A549 (cell line): ENCODE results near the gene PACS1. TPM values are rescaled to one million over a fixed set of nuclear protein-coding genes. Genes with fewer than 3 reads are reported as not detected.

ENCODE experiments used
- ATAC-seq, 2 experiments: fragments of 200-7000 bp in 1 of 2; fragments of >200 bp in 1 of 2; cut with Nextera tagmentation in 1 of 2; cut with Tn5 transposase in 1 of 2; 3 replicates each; pipeline versions ENCODE4 v1.8.0 to v1.9.1; 2018 to 2020; ENCODE audit warnings: mild to moderate bottlenecking in 1 of 2, moderate library complexity in 1 of 2
- CTCF ChIA-PET: fragments of 300-600 bp; sonication (Branson Sonifier 250); formaldehyde crosslinking; extraction: SDS; loops from one replicate; lab custom pipeline; 2021; ENCODE audit warnings: antibody characterized with exemption, inconsistent platforms; lab: Yijun Ruan, JAX
- POLR2A ChIA-PET: fragments of 350-600 bp; formaldehyde crosslinking; extraction: SDS; loops from one replicate; lab custom pipeline; 2021; ENCODE audit warnings: antibody characterized with exemption, inconsistent platforms; lab: Yijun Ruan, JAX
- DNase-seq, 2 experiments: peaks; one replicate each; pipeline versions ENCODE4 v3.0.0 to v3.0.0-alpha.2; 2011 to 2016; ENCODE audit warnings: low read depth in 1 of 2, low spot score in 1 of 2
- FAIRE-seq: peaks from 2 replicates; lab custom pipeline; 2011; peaks lifted over from hg19 to GRCh38; lab: Jason Lieb, UNC
- H3K27ac ChIP-seq, 2 experiments: fragments of >200 bp; sonication (Bioruptor Twin); formaldehyde crosslinking; 3 replicates each; pipeline ENCODE4 v1.5.1; 2016 to 2017
- H3K4me1 ChIP-seq: fragments of >200 bp; sonication (Bioruptor Twin); formaldehyde crosslinking; 3 replicates; pipeline ENCODE4 v1.6.1; 2016
- H3K4me2 ChIP-seq: fragments of >200 bp; sonication (Bioruptor Twin); formaldehyde crosslinking; 3 replicates; pipeline ENCODE4 v1.6.1; 2016
- H3K4me3 ChIP-seq: fragments of >200 bp; sonication (Bioruptor Twin); formaldehyde crosslinking; 3 replicates; pipeline ENCODE4 v1.5.1; 2016
- H3K9me3 ChIP-seq: fragments of >200 bp; sonication (Bioruptor Twin); formaldehyde crosslinking; 3 replicates; pipeline ENCODE4 v1.6.1; 2016
- ATOH8 ChIP-seq: fragments of 250-450 bp; sonication (Bioruptor Pico); IDR thresholded peaks from 2 replicates; pipeline ENCODE4 v1.5.0; 2020; ENCODE audit warnings: low read depth, mild to moderate bottlenecking, moderate library complexity
- ESRRA ChIP-seq: fragments of 150-350 bp; IDR thresholded peaks from 2 replicates; pipeline ENCODE4 v1.6.1; 2014; ENCODE audit warnings: mild to moderate bottlenecking, low read length, borderline replicate concordance
- FOXS1 ChIP-seq: fragments of 250-450 bp; sonication (Bioruptor Pico); IDR thresholded peaks from 2 replicates; pipeline ENCODE4 v1.5.0; 2020; ENCODE audit warnings: mild to moderate bottlenecking, moderate library complexity
- GATA3 ChIP-seq: IDR thresholded peaks from 2 replicates; pipeline ENCODE4 v1.6.1; 2012; ENCODE audit warnings: borderline replicate concordance
- HDAC2 ChIP-seq: fragments of 200-600 bp; sonication (generic); IDR thresholded peaks from 2 replicates; pipeline ENCODE4 v1.6.1; 2016
- HMGXB4 ChIP-seq: fragments of 250-450 bp; sonication (Bioruptor Pico); IDR thresholded peaks from 2 replicates; pipeline ENCODE4 v1.5.0; 2021; ENCODE audit warnings: mild to moderate bottlenecking, moderate library complexity, borderline replicate concordance
- HOXB13 ChIP-seq: fragments of 250-450 bp; sonication (Bioruptor Pico); IDR thresholded peaks from 2 replicates; pipeline ENCODE4 v1.5.0; 2020; ENCODE audit warnings: low read depth, mild to moderate bottlenecking, moderate library complexity
- MAFK ChIP-seq: fragments of 450-650 bp; IDR thresholded peaks from 2 replicates; pipeline ENCODE4 v1.6.1; 2014; ENCODE audit not compliant: partially characterized antibody
- SMC3 ChIP-seq: fragments of >200 bp; sonication (Bioruptor Twin); formaldehyde crosslinking; IDR thresholded peaks from 3 replicates; pipeline ENCODE4 v1.6.1; 2018; ENCODE audit warnings: inconsistent platforms
- ZFP36 ChIP-seq: fragments of 450-650 bp; IDR thresholded peaks from 2 replicates; pipeline ENCODE4 v1.6.1; 2014; ENCODE audit warnings: borderline replicate concordance; ENCODE audit not compliant: partially characterized antibody
- WGBS: methylation state at CpG from one replicate; pipeline ENCODE4 v1.1.6; 2017; ENCODE audit errors: missing lambda C conversion rate; 5-methylcytosine and 5-hydroxymethylcytosine counted together
- polyA plus RNA-seq, 4 experiments: library from polyadenylated mRNA; depleted of rRNA in 3 of 4; stranded (reverse); fragments of >200 nt; fragmentation: RNase III in 1 of 4; extraction: RNeasy Plus Mini Kit Qiagen cat#74134 plus additional on column Dnase treatment in 1 of 4; gene quantifications; 2 replicates in 3 of 4; 3 replicates in 1 of 4; pipeline ENCODE4 v1.2.3, GENCODE V29; 2011 to 2017
- TF ChIP-seq, protein P1 (sequence below): fragments of 450-650 bp; IDR thresholded peaks from 2 replicates; pipeline ENCODE4 v1.6.1; 2014; ENCODE audit warnings: antibody characterized with exemption

The PACS1 gene
- polyA plus RNA-seq, 2 of the 4 experiments (the other 2 are of a cell fraction), result 48.2 to 59.1 TPM

DNA sequence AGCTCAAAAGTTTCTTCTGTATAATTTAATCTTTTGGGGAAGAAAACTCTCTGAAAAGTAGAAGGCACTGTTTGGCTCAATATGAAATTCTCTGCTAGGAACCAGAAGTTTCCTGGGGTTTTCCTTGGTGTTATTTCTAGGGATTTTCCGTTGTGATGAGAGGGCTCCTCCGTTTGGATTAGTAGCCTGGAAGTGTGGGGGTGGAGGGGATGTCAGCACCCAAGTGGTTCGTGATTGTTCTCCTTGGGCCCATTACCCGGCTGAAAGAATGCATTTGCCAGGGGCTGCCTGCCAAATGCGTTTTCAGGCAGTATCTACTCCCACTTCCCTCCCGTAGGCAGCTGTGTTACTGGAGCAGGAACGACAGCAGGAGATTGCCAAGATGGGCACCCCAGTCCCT, 13.6 kb upstream of the PACS1 start:
- Histone ChIP-seq H3K9me3 (no peaks in the 10 kb centered on the region), H3K4me1 (peaks cover 11% of the 10 kb centered on the region), H3K27ac (no peak overlapping the region), H3K4me3 (no peak overlapping the region), H3K4me2 (no peak overlapping the region)
- POLR2A ChIA-PET, result interaction anchor here (0.7 kb wide), 1 partner anchor 13 kb away, joined by 3 read pairs; no protein-coding TSS in a partner anchor
- TF ChIP-seq GATA3, result no peak
- ATAC-seq, result no peak
- FAIRE-seq, result no peak
- DNase-seq, result no peak
- CTCF ChIA-PET, result interaction anchor here (1.3 to 12.6 kb wide), 3 partner anchors 10 to 77 kb away, joined by 3 to 233 read pairs (median 3); partner anchors contain the start of gene PACS1
- WGBS, result 81% methylated on average over 7 of the region's 7 CpGs

DNA sequence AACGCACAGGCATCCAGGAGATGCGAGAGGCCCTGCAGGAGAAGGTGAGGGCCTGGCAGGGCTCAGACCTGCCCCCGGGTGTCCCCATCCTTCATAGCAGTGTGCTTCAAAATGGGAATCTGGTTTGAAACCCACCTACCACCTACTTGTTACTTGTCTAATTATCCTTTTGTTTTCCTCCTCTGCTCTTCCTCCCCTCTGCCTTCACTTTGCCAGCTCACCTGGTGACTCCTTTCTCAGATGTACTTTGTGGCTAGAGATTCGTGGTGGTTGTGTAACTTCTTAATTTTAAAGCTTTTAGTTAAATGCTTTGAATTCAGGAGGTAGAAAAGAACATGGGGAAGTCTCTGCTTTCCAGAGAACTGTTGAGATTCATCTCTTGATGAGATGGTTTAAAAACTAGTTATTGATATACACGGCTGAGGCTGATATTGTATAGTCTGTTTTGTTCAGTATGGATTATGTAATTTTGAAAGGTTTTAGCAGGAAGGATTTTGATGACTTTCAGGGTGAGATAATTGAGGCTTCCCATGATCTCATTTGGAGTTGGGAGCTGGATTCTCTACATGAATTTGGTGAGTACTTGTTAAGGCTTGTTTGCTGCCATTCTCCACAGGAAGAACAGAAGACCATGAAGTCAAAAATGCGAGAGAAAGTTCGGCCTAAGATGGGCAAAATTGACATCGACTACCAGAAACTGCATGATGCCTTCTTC, 9.9 kb upstream of the PACS1 start:
- FAIRE-seq, result no peak
- CTCF ChIA-PET, result interaction anchor here (2.4 to 12.6 kb wide), 3 partner anchors 7 to 72 kb away, joined by 7 to 233 read pairs (median 10); partner anchors contain the start of gene PACS1
- no peak for ATAC-seq
- POLR2A ChIA-PET, result interaction anchor here (0.9 kb wide), 1 partner anchor 8 kb away, joined by 6 read pairs; the partner anchor contains the start of gene SF3B2
- no peak overlapping the region for H3K4me3 ChIP-seq
- WGBS, result 80% methylated on average over 8 of the region's 8 CpGs
- H3K4me2 ChIP-seq, result no peak overlapping the region
- DNase-seq, result no peak
- 0 out of 3 replicates have a peak, but pooled peaks cover 2% of the 10 kb centered on the region for H3K9me3 ChIP-seq
- no peak overlapping the region for H3K27ac ChIP-seq
- peaks cover 3% of the 10 kb centered on the region; the same call in 1 of the 3 replicates for H3K4me1 ChIP-seq
- no peak for TF ChIP-seq HMGXB4
- TF ChIP-seq, all 56 proteins: peak for 0

- 0 out of 3 replicates have a peak, but pooled peaks cover 2% of the 10 kb centered on the region for H3K9me3 ChIP-seq
- DNase-seq, result no peak
- POLR2A ChIA-PET, result interaction anchor here (2.2 kb wide), 1 partner anchor 9 kb away, joined by 9 read pairs; the partner anchor contains the start of gene SF3B2
- CTCF ChIA-PET, result interaction anchor here (2.4 to 12.6 kb wide), 3 partner anchors 6 to 16 kb away, joined by 10 to 233 read pairs (median 21); partner anchors contain the start of gene PACS1
- no peak for TF ChIP-seq GATA3
- no peak for TF ChIP-seq HOXB13 (CRISPR knock-in tag)
- TF ChIP-seq HDAC2, result no peak
- no peak for TF ChIP-seq SMC3
- no peak for TF ChIP-seq ATOH8 (CRISPR knock-in tag)
- TF ChIP-seq, protein P1, sequence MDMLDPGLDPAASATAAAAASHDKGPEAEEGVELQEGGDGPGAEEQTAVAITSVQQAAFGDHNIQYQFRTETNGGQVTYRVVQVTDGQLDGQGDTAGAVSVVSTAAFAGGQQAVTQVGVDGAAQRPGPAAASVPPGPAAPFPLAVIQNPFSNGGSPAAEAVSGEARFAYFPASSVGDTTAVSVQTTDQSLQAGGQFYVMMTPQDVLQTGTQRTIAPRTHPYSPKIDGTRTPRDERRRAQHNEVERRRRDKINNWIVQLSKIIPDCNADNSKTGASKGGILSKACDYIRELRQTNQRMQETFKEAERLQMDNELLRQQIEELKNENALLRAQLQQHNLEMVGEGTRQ, result no peak
- TF ChIP-seq ESRRA, result no peak
- no peak for TF ChIP-seq ZFP36
- FAIRE-seq, result no peak
- no peak overlapping the region for H3K27ac ChIP-seq
- peaks cover 3% of the 10 kb centered on the region; the same call in 1 of the 3 replicates for H3K4me1 ChIP-seq
- no peak overlapping the region for H3K4me2 ChIP-seq
- H3K4me3 ChIP-seq, result no peak overlapping the region
- no peak for ATAC-seq
- 90% methylated on average over 6 of the region's 6 CpGs for WGBS
These were observed 8.8 kb upstream of the PACS1 start for GRCh38 chr11:66061268-66061667.

GRCh38 chr11:66062408-66062807, 7.7 kb upstream of the PACS1 start:
- Histone ChIP-seq H3K4me1 (peaks cover 3% of the 10 kb centered on the region; the same call in 1 of the 3 replicates), H3K9me3 (0 out of 3 replicates have a peak, but pooled peaks cover 2% of the 10 kb centered on the region), H3K4me3 (no peak overlapping the region), H3K27ac (no peak overlapping the region), H3K4me2 (no peak overlapping the region)
- WGBS, result 91% methylated on average over 2 of the region's 2 CpGs
- POLR2A ChIA-PET, result interaction anchor here (1.2 to 2.2 kb wide), 2 partner anchors 10 to 74 kb away, joined by 3 to 9 read pairs; partner anchors contain the start of gene SF3B2
- TF ChIP-seq MAFK, result peak; percentile 69
- TF ChIP-seq FOXS1 (CRISPR knock-in tag), result no peak
- FAIRE-seq (no peak), ATAC-seq (no peak), DNase-seq (no peak)
- CTCF ChIA-PET, result interaction anchor here (0.6 to 10.5 kb wide), 7 partner anchors 7 to 73 kb away, joined by 3 to 233 read pairs (median 4); partner anchors contain the start of genes GAL3ST3 and SF3B2
